ENCODE results near the gene SHANK2.
A peak's percentile ranks its signal among the peaks of the same experiment; 100 is the strongest.

SHANK2 gene

DNA sequence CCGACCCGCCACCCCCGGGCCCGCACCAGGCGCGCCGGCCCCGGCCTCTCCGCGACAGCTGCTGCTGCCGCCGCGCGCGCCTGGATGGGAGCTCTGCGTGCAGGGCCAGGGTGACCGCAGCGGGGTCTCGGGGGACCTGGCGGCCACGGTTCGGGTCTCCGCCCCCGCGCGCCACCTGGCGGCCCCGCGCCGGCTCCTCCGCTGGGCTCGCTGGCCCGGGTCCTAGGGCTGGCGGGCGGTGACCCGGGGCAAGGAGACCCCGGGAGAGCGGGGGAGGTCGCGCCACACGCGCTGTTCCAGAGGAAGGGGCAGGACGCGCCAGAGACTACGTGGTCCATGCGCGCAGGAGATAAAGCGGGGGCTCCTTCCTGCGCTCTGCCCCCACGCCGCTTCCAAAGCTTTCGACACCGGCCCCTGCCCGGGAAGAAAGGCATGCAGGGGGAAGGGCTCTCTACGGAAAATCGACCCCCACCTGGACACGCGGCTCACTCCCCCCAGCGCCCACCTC, 562 bp downstream of the SHANK2 start:
- TF ChIP-seq, protein P1, sequence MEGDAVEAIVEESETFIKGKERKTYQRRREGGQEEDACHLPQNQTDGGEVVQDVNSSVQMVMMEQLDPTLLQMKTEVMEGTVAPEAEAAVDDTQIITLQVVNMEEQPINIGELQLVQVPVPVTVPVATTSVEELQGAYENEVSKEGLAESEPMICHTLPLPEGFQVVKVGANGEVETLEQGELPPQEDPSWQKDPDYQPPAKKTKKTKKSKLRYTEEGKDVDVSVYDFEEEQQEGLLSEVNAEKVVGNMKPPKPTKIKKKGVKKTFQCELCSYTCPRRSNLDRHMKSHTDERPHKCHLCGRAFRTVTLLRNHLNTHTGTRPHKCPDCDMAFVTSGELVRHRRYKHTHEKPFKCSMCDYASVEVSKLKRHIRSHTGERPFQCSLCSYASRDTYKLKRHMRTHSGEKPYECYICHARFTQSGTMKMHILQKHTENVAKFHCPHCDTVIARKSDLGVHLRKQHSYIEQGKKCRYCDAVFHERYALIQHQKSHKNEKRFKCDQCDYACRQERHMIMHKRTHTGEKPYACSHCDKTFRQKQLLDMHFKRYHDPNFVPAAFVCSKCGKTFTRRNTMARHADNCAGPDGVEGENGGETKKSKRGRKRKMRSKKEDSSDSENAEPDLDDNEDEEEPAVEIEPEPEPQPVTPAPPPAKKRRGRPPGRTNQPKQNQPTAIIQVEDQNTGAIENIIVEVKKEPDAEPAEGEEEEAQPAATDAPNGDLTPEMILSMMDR (IDR thresholded peaks at IDR 0.05; ENCODE audit: insufficient read depth, low read length, poor library complexity, severe bottlenecking): peak; percentile 33
- no peak for TF ChIP-seq EZH2phosphoT487 (conservative IDR thresholded peaks at IDR 0.05; ENCODE audit: low read length)
- Histone ChIP-seq H4K20me1 (ENCODE audit: low read depth, low read length) (no peaks in the 10 kb centered on the region), H3F3A (ENCODE audit: insufficient read depth) (0 out of 2 replicates have a peak, but pooled peaks cover 6% of the 10 kb centered on the region), H2AFZ (ENCODE audit: low read depth, low read length, severe bottlenecking) (peak overlapping the region; percentile 51), H3K36me3 (ENCODE audit: low read length) (no peaks in the 10 kb centered on the region), H3K9ac (ENCODE audit: low read length) (peak overlapping the region; percentile 53), H3K9me2 (replicated peaks; ENCODE audit: insufficient read depth, low read length) (no peaks in the 10 kb centered on the region), H3K4me2 (ENCODE audit: low read depth, low read length, poor library complexity, severe bottlenecking) (peak overlapping the region; percentile 72), H3K79me2 (ENCODE audit: insufficient read depth, low read length) (no peaks in the 10 kb centered on the region), H3K4me3 (ENCODE audit: insufficient read depth, low read length, poor library complexity, severe bottlenecking) (peak overlapping the region; percentile 52), H3K9me3 (ENCODE audit: insufficient read depth, low read length) (no peaks in the 10 kb centered on the region), H3K27ac (ENCODE audit: low read depth, low read length) (no peak overlapping the region; the same call in 1 of the 2 replicates), H3K27me3 (ENCODE audit: low read length) (no peaks in the 10 kb centered on the region)

DNA sequence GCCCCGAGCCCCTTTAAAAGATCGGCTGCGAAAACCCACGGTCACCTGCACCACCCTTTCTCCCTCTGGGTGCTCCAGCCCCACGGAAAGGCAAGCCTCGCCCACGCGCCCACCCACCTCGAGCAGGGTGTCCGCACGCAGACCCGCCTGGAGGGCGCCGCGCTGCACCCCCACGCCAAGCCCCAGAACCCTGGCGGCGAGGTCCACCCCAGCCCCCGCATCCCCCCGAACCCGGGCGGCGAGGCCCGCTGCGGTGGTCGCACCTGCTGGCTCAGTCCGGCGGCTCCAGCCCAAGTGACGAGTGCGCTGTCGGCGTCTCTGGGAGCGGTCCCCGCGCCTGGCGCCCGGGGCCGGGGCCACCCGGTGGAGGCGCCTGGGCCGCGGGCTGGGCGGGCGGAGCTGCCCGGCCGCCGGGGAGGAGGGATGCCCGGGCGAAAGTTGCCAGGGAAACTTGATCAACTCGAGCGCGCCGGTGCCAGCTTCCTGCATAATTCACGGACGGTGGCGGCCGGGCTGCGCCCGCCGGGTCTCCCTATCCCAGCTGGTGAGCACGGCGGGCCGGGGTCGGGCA, 1.1 kb downstream of the SHANK2 start:
- H3K9me2 ChIP-seq (replicated peaks; ENCODE audit: insufficient read depth, low read length): no peaks in the 10 kb centered on the region
- H3K9me3 ChIP-seq (ENCODE audit: insufficient read depth, low read length): no peaks in the 10 kb centered on the region
- TF ChIP-seq EZH2phosphoT487 (conservative IDR thresholded peaks at IDR 0.05; ENCODE audit: low read length): no peak
- TF ChIP-seq, protein P1 (IDR thresholded peaks at IDR 0.05; ENCODE audit: insufficient read depth, low read length, poor library complexity, severe bottlenecking): no peak
- H2AFZ ChIP-seq (ENCODE audit: low read depth, low read length, severe bottlenecking): no peak overlapping the region
- H3K79me2 ChIP-seq (ENCODE audit: insufficient read depth, low read length): no peaks in the 10 kb centered on the region
- H3K36me3 ChIP-seq (ENCODE audit: low read length): no peaks in the 10 kb centered on the region
- no peak overlapping the region for H3K9ac ChIP-seq (ENCODE audit: low read length)
- 0 out of 2 replicates have a peak, but pooled peaks cover 6% of the 10 kb centered on the region for H3F3A ChIP-seq (ENCODE audit: insufficient read depth)
- H3K4me3 ChIP-seq (ENCODE audit: insufficient read depth, low read length, poor library complexity, severe bottlenecking): no peak overlapping the region
- no peaks in the 10 kb centered on the region for H4K20me1 ChIP-seq (ENCODE audit: low read depth, low read length)
- H3K4me2 ChIP-seq (ENCODE audit: low read depth, low read length, poor library complexity, severe bottlenecking): peak overlapping the region; percentile 72
- no peak overlapping the region for H3K27ac ChIP-seq (ENCODE audit: low read depth, low read length)
- H3K27me3 ChIP-seq (ENCODE audit: low read length): no peaks in the 10 kb centered on the region

DNA sequence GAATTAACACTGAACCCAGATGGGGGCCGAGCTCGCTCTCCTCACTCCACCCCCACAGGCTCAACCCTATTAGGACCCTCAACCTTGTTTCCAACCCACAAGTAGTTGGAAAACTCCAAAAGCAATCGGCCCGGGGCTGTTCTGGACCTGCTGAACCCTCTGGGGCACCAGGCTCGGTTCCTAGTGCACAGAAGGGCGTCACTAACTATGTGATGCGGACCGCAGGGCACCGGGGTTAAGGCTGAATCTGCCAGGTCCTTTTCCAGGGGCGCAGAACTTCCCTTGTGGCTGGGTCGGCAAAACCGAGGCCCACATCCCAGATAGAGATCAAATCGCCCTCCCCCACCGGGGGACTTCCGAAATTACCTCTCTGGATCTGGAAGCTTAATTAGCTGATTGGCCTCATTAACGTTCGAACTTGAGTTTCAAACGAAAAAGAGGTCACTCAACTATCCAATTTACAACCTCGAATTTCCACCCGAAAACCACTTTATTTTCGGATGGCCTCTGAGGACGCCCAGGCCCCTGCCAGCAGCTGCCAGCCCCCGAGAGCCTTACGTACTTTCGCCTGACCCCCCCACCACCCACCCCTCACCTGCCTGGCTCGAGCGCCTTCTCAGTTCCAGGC, 1.7 kb downstream of the SHANK2 start:
- no peak overlapping the region for H3K4me2 ChIP-seq (ENCODE audit: low read depth, low read length, poor library complexity, severe bottlenecking)
- no peaks in the 10 kb centered on the region for H3K79me2 ChIP-seq (ENCODE audit: insufficient read depth, low read length)
- no peak overlapping the region for H2AFZ ChIP-seq (ENCODE audit: low read depth, low read length, severe bottlenecking)
- H3K27ac ChIP-seq (ENCODE audit: low read depth, low read length): no peak overlapping the region
- no peak overlapping the region for H3K9ac ChIP-seq (ENCODE audit: low read length)
- H4K20me1 ChIP-seq (ENCODE audit: low read depth, low read length): no peaks in the 10 kb centered on the region
- no peak overlapping the region for H3K4me3 ChIP-seq (ENCODE audit: insufficient read depth, low read length, poor library complexity, severe bottlenecking)
- H3K9me2 ChIP-seq (replicated peaks; ENCODE audit: insufficient read depth, low read length): no peaks in the 10 kb centered on the region
- TF ChIP-seq EZH2phosphoT487 (conservative IDR thresholded peaks at IDR 0.05; ENCODE audit: low read length): no peak
- TF ChIP-seq, protein P1 (IDR thresholded peaks at IDR 0.05; ENCODE audit: insufficient read depth, low read length, poor library complexity, severe bottlenecking): no peak
- no peaks in the 10 kb centered on the region for H3K27me3 ChIP-seq (ENCODE audit: low read length)
- H3F3A ChIP-seq (ENCODE audit: insufficient read depth): 0 out of 2 replicates have a peak, but pooled peaks cover 6% of the 10 kb centered on the region
- no peaks in the 10 kb centered on the region for H3K9me3 ChIP-seq (ENCODE audit: insufficient read depth, low read length)
- no peaks in the 10 kb centered on the region for H3K36me3 ChIP-seq (ENCODE audit: low read length)
